RWPE2 (cell line): ENCODE measurements around the gene RXRA.

Experiments used
- ATAC-seq: fragments of 200-7000 bp; cut with Tn5 transposase; 3 replicates; pipeline ENCODE4 v1.9.1; 2021; ENCODE audit warnings: low read depth
- DNase-seq: peaks from one replicate; pipeline ENCODE4 v3.0.0-alpha.2; 2020; ENCODE audit warnings: low spot score
- H3K27ac ChIP-seq: fragments of 450-650 bp; 2 replicates; pipeline ENCODE4 v1.5.1; 2017; ENCODE audit warnings: mild to moderate bottlenecking; ENCODE audit not compliant: poor library complexity, severe bottlenecking
- H3K27me3 ChIP-seq: fragments of 250-450 bp; sonication (Bioruptor Pico); 2 replicates; pipeline ENCODE4 v1.5.1; 2021; ENCODE audit warnings: mild to moderate bottlenecking, moderate library complexity; ENCODE audit not compliant: insufficient read depth, poor library complexity, severe bottlenecking
- H3K36me3 ChIP-seq: fragments of 250-450 bp; sonication (Bioruptor Pico); 2 replicates; pipeline ENCODE4 v1.5.1; 2020; ENCODE audit warnings: low read depth, mild to moderate bottlenecking, moderate library complexity
- H3K4me1 ChIP-seq: fragments of 250-450 bp; sonication (Bioruptor Pico); 2 replicates; pipeline ENCODE4 v1.5.1; 2021; ENCODE audit warnings: mild to moderate bottlenecking, moderate library complexity; ENCODE audit not compliant: insufficient read depth, poor library complexity, severe bottlenecking
- H3K4me3 ChIP-seq: fragments of 250-450 bp; sonication (Bioruptor Pico); 2 replicates; pipeline ENCODE4 v1.5.1; 2021; ENCODE audit warnings: mild to moderate bottlenecking, moderate library complexity; ENCODE audit not compliant: severe bottlenecking
- H3K9me3 ChIP-seq: fragments of 250-450 bp; sonication (Bioruptor Pico); 2 replicates; pipeline ENCODE4 v1.5.1; 2021; ENCODE audit warnings: mild to moderate bottlenecking, moderate library complexity; ENCODE audit not compliant: severe bottlenecking
- CTCF ChIP-seq: fragments of 450-650 bp; IDR thresholded peaks from one replicate; pipeline ENCODE4 v1.5.1; 2017; ENCODE audit warnings: mild to moderate bottlenecking, moderate library complexity; ENCODE audit not compliant: poor library complexity, severe bottlenecking

Gene RXRA

GRCh38 chr9:134359493-134360179 lies 33.4 kb downstream of the RXRA start:
- H3K9me3 ChIP-seq, result no peaks in the 10 kb centered on the region
- ATAC-seq (no peak), DNase-seq (no peak)
- H3K27ac ChIP-seq, result peak overlapping the region; percentile 80
- peaks cover 71% of the 10 kb centered on the region for H3K4me1 ChIP-seq
- H3K36me3 ChIP-seq, result no peaks in the 10 kb centered on the region
- H3K4me3 ChIP-seq, result no peak overlapping the region
- no peaks in the 10 kb centered on the region for H3K27me3 ChIP-seq
- TF ChIP-seq CTCF, result no peak

DNA sequence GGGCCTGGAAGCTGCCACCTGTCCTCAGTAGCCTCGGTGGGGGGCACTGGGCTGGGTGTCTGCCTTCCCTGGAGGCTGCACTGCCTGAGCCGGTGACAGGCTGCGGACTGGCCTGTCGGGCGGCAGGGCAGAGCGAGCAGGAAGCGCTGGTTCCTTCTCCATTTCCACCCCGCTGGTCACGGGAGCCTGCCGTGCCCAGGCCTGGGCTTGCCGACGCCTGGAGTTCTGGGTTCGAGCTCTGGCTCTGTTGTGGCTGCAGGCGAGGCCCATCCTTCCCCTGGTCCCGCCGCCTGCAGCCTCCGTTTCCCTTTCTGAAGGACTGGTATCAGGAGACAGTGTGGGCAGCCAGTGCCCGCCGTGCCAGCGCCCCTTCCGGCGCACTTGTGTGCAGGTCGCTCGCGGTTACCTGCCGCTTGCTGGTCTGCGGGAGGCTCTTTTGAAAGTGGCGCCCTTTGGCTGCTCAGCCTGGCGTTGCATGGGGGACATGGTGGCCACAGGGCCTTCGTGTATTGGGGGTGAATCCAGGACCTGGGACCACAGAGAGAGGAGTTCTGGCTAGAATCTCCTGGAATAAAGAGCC lies 34.0 kb downstream of the RXRA start:
- no peaks in the 10 kb centered on the region for H3K9me3 ChIP-seq
- no peak for ATAC-seq
- TF ChIP-seq CTCF, result no peak
- H3K27ac ChIP-seq, result peak overlapping the region; percentile 80
- no peaks in the 10 kb centered on the region for H3K36me3 ChIP-seq
- H3K4me1 ChIP-seq, result peaks cover 66% of the 10 kb centered on the region
- DNase-seq, result no peak
- H3K4me3 ChIP-seq, result no peak overlapping the region
- no peaks in the 10 kb centered on the region for H3K27me3 ChIP-seq

- ATAC-seq (no peak), DNase-seq (no peak)
- Histone ChIP-seq H3K9me3 (no peaks in the 10 kb centered on the region), H3K27me3 (no peaks in the 10 kb centered on the region), H3K36me3 (no peaks in the 10 kb centered on the region), H3K4me1 (peaks cover 70% of the 10 kb centered on the region), H3K27ac (peak overlapping the region; percentile 80), H3K4me3 (no peak overlapping the region)
- no peak for TF ChIP-seq CTCF
These were observed 34.6 kb downstream of the RXRA start for GRCh38 chr9:134360897-134361296.

DNA sequence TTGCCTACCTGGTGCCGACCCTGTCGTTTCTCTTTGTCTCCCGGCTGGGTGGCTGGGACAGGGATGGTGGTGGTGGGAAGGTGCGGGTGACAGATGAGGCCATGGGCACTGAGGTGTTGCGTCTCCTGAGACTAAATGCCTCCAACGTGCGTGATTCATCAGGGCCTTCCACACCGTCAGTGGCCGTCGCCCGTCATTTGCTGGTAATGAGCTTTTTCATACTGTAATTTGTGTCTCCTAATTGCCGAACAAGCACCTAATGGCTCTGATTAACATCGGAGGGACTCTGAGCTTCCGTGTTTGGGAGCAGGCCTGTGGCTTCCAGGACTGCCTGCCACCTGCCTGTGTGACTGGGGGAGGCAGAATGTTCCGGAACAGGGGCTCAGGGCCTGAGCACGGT lies 35.2 kb downstream of the RXRA start:
- no peak for TF ChIP-seq CTCF
- H3K36me3 ChIP-seq, result no peaks in the 10 kb centered on the region
- no peaks in the 10 kb centered on the region for H3K27me3 ChIP-seq
- DNase-seq, result no peak
- peak overlapping the region; percentile 80 for H3K27ac ChIP-seq
- no peak for ATAC-seq
- peaks cover 68% of the 10 kb centered on the region for H3K4me1 ChIP-seq
- H3K9me3 ChIP-seq, result no peaks in the 10 kb centered on the region
- no peak overlapping the region for H3K4me3 ChIP-seq

- DNase-seq (no peak), ATAC-seq (no peak)
- no peak for TF ChIP-seq CTCF
- H3K4me3 ChIP-seq, result no peak overlapping the region
- peaks cover 68% of the 10 kb centered on the region for H3K4me1 ChIP-seq
- no peaks in the 10 kb centered on the region for H3K27me3 ChIP-seq
- peak overlapping the region; percentile 80 for H3K27ac ChIP-seq
- H3K9me3 ChIP-seq, result no peaks in the 10 kb centered on the region
- H3K36me3 ChIP-seq, result no peaks in the 10 kb centered on the region; the same call in 1 of the 2 replicates
These were observed 35.7 kb downstream of the RXRA start for GRCh38 chr9:134361843-134362414.
